ENCODE measurements around the gene GALNT12.

GALNT12 gene

DNA sequence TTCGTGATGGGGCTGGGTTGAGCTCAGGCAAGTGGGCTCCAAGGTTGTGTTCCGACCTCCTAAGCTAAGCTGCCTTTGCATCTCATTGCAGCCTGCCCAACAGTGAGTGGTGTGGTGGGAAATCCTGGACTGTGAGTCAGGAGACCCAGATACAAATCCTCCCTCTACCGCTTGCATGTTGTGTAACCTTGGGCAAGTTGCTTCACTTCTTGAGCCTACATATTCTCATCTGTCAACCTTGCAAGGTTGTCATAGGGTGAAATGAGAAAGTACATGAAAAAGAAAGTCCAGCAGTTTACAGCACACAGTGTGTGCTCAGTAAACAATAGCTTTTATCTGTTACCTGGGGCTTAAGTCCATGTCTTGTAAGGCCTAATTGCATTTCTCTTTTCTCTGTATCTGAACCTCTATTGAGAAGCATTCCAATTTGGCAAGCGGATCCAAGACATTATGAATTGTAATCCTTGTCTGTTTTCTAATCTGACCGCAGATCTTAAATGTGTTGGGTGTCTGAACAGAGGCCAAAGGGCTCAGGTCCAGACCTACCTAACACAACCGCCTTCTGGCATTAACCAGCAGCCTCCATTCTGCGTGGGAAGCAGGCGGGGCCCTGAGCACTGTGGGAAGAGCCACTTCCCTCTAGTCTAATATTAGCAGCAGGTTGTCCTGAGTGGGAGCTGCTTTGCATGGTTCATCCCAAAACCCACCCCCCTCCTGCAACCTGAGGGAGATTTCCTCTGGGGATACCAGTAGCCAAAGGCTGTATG lies 1.8 kb upstream of the GALNT12 start:
- no peak for DNase-seq

DNA sequence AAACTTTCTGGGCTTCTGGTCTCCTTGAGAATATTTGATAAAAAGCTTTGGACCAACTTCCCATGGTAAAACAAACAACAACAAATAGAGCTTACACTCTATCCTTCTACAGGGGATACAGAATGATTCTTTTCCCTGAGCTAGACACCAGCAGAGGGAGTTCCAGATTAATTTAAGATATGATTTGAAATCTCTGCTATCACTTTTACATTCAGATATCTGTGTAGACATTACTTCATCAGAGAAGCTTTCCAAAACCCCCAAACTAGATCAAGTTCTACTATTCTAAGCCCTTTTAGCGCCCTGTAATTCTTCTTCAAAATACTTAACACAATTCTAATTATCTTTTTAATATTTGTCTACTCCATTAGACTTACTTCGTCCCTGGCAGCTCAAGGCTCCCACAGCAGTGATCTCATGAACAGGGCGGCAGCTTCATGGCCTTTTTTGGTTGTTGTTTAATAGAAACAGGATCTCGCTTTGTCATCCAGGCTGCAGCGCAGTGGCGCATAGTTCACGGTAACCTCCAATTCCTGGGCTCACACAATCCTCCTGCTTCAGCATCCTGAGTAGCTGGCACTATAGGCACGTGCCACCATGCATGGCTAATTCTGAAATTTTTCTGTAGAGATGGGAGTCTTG lies 955 bp upstream of the GALNT12 start:
- no peak for DNase-seq

DNA sequence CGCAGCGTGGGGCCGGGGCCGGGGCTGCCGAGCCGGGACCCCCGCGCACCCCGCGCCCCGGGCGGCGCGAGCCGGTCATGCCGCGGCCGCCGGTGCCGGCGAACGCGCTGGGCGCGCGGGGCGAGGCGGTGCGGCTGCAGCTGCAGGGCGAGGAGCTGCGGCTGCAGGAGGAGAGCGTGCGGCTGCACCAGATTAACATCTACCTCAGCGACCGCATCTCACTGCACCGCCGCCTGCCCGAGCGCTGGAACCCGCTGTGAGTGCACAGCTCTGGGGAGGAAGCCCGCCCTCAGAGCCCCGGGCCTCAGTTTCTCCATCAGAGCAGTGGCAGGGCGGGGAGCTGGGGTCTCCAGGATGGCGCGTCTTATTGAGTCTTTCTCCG lies 335 bp downstream of the GALNT12 start:
- no peak for DNase-seq

DNA sequence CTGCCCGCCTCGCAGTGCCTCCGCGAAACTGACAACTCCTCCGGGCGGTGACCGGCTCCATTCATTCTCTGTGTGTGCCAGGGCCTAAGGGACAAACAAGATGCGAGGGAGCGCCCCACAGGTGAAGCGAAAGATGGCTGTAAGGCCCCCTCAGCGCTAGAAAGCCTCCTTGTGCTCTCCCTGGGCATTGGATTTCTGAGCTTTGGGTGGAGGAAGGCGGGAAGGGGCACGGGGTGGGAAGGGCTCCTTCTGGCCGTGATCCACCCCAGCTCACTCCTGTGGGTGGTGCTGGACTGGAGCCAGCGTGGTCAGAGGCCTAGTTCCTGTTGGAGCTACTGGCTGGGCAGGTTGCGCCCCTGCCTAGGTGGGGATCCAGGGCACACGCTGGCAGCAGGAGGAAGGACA lies 943 bp downstream of the GALNT12 start:
- DNase-seq: no peak

DNA sequence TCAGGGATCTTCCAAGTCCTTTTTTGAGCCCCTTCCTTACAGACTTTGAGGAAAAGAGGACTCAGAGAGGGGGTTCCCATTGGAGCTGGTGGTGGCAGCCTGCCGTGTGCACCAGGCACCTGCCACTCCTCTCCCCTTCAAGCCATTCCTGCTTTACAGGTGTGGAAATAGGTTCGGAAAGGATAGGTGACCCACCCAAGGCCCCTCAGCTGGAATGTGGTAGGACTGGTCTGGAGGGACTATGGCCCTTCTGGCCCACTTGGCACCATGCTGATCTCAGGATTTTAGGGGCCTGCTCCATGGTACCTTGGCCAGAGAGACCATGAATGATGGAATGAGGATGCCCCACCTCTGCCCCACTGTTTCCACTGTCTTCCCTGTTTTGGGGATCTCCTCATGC lies 1.4 kb downstream of the GALNT12 start:
- DNase-seq: no peak

DNA sequence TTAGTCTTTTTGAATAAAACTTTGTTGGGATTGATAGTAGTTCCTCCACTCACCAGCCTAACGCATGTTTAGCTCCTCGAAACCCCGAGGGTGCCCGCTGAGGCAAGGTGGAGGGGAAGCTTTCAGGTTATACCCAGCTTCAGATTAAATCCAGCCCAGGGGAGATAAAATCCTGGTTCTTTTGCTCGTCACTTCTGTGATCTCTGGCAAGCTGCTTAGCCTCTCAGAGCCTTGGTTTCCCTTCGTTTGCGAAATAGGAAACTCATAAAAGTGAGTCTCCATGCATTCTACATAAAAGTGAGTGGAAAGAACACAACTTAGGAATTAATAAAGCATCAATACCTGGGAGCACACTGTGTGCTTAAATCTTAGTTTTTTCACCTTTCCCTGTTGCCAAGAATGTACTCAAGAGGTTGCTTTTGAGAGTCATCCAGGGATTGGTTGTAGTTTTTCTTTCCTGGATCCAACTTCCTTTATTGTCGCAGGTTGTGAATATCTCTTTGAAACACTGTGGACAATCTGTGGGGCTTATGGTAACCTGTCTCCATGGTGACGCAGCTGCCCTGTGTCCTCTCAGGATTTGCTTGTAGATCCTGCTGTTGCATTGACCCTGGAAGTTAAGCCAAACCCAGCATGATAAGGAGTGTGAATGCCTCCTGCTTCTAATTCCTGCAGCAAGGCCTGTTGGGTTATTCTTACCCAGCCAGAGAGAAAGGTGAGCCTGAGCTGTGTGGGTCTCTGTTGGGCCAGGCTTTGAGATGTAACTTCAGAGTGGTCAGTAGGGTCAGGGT lies 2.0 kb downstream of the GALNT12 start:
- DNase-seq: no peak

DNA sequence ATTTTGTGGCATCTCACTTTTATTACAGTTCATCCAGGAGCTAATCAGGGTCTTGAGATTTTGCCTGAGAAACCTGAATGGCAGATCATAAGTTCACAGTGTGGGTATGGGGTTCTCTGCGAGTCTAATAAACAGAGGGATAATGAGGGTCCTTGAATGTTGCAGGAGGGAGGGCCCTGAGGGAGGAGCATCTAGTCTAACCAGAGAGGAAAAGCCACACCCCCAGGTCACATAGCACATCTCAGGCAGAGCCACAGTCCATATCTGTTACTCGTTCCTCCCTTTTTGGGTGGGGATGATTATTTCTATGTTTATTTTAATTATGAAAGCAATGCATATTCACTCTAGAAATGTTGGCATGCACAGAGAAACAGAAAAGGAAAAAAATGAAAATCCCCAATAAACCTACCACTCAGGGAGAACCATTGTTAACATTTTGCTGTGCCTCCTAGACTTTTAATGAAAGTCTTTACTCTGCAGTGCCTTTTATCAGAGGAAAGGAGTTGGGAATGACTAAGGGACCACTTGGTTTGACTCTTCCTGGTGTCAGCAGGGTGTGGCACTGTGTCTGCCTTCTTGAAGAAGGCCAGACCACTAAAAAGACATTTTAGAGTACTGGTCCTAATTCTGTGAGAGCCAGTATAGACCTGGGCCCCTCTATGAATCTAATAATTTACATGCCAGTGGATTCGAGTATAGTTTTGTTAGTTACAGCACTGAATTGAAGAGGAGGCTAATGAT lies 2.8 kb downstream of the GALNT12 start:
- DNase-seq: no peak

DNA sequence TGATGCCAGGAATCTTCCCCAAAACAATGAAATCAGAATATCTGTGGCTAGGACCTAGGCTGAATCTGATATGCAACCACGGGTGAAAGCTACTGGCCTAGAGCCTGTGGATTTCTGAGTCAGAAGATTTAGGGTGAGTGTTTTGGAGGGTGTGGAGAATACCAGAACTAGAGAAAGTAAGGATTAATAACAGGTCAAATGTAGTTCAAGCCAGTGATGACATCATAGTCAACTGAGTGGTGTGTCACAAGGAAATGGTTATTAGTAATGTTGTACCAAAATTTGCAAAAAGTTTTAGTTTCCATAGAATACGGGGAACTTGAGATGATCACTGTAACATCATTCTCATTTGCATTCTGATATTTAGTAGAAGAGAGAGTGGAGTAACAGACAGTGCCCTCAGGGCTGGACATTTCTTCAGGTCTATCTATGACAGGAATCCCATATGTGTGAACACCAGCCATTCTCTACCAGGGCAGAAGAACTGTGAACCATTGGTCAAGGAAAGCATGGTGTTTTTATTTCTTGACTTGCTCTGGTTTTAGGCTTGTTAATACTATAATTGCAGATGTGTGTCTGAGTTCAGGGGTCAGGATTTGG lies 3.7 kb downstream of the GALNT12 start:
- no peak for DNase-seq

DNA sequence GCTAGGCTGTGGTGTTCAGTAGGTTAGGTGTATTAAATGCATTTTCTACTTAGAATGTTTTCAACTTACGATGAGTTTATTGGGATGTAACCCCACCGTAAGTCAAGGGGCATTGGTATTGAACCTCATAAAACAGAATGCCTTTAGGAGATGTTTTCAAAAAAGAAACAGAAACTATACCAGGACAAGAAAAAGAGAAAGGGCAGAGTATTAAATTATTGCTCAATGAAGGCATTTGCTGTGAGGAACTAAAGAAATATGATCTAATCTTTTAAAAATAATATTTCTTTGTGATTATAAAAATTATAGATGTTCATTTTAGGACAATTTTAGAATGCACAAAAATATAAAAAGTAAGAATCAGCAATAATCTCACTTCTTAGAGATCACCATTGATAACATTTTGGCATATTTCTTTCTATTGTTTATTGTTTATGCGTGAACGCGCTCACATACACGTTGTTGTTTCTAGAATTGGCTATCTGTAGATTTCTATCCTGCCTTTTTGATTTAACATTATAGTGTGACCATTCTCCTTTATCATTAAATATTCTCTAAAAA lies 8.0 kb downstream of the GALNT12 start:
- DNase-seq: no peak

DNA sequence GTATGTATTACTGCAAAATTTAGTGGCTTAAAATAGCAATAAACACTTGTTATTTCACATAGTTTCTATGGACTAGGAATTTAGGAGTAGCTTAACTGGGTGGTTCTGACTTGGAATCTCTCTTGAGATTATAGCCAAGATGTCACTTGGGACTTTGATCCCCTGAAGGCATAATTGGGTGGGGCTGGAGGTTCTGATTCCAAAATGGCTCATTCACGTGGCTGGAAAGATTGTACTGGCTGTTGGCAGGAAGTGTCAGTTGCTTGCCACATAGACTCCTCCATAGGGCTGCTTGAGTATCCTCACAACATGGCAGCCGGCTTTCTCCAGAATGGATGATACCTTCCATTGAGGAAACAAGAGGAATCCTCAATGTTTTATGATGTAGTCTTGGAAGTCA lies 11.3 kb downstream of the GALNT12 start:
- no peak for DNase-seq

DNA sequence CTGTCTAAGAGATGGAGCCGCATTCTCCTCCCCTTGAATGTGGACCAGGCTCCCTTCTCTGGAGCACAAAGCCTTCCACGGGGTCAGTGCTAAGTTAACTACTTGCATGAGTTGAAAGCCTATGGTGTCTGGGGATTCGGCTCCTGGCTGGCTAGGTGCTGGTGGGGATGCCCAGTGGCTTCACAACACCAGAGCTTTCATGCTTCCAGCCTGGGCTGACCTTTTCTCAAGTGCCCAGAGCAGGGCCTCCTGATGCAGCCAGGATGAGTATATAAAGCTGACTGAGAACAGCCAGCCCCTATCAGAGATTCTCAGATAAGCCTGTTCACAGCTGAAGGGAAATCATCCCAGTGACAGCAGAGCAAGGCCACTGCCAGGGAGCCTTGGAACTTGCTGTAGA lies 11.8 kb downstream of the GALNT12 start:
- no peak for DNase-seq

DNA sequence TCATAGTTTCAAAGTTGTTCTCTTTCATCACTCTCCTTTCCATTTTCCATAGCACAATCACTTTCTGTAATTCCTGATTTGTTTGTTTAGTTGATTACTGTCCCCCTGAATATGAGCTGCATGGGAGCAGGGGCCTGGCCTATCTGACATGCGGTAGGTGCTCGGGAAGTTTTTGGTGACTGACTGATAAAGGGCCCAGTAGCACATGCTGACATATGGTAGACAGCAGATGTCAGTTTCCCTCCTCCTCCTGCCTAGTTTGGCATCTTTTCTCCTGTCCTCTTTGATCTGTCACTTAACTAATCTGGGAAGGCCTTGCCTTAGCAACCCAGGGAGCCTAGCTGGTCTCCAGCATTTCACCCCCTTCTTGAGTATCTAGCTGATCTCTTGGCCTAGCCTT lies 14.4 kb downstream of the GALNT12 start:
- no peak for DNase-seq

DNA sequence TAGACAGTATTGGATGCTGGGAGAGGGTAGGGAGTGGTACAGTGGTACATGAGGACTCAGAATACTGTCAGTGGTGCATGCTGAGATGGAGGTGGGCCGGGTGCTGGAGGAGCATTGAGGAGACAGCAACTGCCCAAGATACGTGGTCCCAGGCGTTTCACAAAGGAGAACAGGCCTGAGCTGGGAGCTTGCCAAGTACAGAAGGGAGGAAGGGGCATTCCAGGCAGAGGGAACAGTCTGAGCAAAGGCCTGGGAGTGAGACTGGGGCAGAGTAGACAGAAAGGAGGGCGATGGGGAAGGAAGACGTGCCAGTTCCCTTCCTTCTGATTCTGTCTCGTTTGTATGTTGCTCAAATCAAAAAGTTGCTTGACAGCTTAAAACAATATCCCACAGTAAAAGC lies 15.2 kb downstream of the GALNT12 start:
- no peak for DNase-seq

DNA sequence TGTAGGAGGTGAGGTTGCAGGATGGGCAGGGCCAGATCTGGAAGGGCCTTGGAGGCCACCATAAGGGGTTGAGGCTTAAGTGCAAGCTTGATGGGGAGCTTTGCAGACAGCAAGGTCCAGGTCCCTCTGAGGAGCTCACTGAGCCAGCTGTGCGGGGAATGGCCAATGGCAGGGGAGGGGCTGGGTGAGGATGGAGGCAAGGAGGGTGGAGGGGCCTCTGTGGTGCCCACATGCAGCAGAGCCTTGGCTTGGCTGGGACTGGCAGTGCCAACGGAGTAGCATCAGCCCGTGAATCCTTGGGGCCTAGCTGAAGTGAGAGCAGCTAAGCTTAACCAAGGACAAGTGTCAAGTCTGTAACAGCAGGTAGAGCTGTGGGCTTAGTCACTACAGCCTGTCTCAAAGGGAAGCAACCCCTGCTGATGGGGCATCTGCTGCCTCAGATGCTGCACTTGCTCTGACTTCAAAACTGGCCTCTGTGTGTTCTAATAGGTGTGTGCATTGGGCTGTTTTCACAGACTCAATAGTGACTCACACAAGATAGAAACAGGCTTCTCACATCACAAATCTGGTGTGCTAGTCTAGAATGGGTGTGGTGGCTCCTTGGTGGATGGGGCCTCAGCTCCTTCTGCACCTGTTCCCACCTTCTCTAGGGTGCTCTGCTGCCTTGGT lies 16.3 kb downstream of the GALNT12 start:
- DNase-seq: no peak

DNA sequence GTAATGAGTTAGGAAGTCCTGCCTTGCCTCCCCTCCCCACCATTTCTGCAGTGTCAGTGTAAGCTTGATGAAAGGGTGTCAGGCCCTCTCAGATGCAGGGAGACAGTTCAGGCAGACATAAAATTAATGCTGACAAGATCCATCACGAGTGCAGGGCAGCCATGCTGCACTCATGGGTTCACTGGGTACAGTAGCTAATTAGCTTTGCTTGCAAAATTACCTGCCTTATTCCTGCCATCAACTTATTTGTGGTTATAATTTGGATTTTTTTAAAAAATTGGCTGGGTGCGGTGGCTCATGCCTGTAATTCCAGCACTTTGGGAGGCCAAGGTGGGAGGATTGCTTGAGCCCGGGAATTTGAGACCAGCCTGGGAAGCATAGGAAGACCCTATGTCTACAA lies 17.9 kb downstream of the GALNT12 start:
- no peak for DNase-seq

DNA sequence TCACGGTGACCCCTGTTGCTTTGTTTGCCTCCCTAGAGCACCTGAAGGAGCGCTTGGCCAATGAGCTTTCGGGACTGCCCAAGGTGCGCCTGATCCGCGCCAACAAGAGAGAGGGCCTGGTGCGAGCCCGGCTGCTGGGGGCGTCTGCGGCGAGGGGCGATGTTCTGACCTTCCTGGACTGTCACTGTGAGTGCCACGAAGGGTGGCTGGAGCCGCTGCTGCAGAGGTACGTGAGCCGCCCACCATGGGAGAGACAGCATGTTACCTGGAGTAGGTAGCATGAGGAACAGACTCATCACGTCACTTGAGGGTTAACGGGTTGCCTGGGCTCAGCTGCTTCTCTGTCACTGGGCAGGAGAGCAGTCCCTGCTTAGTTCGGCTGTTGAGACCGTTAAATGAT lies 19.2 kb downstream of the GALNT12 start:
- DNase-seq: no peak

DNA sequence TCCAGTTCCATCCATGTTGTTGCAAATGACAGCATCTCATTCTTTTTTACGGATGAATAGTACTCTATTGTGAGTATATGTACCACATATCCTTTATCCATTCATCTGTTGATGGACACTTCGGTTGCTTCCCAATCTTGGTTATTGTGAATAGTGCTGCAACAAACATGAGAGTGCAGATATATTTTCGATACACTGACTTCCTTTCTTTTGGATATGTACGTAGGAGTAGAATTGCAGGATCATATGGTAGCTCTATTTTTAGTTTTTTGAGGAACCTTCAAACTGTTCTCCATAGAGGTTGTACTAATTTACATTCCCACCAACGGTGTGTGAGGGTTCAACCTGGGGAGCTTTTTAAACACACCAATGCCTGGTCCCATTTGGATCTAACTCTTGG lies 22.3 kb downstream of the GALNT12 start:
- DNase-seq: no peak

DNA sequence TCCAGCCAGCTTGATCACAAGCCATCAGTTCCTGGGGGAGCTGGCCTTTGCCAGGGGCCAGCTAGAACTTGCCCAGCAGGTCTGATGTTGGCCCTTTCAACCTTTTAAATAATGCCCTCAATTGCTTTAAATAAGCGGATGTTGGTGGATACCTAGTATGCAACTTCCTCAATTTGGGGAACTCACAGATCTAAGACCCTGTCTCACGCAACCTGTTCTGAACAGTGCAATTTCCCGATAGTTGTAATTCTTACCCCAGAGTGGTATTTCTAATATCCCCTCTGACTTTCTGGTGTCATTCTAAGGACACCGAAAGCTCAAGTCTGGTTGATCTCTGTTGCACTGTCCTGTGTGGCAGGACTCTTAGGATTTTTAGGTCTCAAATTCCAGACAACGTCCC lies 23.1 kb downstream of the GALNT12 start:
- no peak for DNase-seq

DNA sequence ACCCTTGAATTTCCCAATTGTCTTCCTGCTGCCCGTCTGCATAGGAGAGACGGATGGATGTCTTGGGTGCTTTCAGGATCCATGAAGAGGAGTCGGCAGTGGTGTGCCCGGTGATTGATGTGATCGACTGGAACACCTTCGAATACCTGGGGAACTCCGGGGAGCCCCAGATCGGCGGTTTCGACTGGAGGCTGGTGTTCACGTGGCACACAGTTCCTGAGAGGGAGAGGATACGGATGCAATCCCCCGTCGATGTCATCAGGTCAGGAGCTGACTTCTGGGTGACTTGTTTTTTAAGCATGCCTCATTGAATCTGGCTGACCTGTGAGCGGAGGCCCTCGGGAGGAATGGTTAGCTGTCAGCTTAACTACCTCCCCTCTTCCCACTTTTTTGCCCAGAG lies 24.2 kb downstream of the GALNT12 start:
- DNase-seq: no peak

DNA sequence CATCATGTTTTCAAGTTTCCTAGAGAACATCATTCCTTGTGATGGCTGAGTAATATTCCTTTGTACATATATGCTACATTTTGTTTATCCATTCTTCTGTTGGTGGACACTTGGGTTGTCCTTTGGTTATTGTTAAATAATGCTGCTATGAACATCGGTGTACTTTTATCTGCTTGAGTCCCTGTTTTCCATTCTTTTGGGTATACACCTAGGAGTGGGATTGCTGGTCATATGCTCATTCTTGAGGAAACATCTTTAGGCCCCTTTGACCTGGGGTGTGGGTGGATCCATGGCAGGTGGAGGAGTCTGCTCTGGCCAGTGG lies 25.3 kb downstream of the GALNT12 start:
- no peak for DNase-seq

DNA sequence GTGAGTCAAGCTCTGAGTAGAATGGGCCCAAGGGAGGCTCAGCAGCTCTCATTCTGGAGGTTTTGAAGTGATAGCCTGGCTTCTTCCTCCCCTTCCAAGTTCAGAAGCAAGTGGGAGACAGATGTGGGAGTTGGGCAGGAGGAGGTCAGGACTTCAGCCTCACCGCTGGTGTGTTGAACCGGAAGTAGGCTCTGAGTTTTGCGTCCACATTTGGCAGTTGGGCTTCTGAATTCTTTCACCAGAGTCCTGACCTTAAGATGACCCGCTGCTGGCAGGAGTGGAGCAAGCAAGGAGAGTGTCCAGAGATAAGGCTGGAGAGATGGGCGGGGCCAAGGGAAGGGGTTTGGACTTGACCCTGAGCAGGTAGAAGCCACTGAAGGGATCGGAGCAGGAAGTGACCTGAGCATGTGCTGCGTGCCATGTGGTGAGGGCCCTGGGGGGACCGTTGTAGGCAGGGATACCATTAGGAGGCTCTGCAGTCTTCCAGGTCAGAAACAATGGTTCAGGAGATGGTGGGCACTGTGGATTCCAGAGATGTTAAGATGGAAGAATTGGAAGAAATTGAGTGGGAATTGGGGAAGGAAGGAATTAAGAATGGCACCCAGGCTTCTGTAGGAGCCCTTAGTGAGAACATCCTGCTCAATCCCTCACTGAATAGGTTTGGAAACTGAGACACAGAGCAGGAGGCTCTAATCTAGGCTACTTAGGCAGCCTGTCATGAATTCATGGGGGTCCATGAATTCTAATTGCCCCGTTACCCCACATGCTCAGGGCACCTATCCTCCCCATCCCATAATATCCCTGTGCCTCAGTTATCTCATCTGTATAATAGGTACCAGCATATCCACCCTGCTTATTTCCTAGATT lies 25.9 kb downstream of the GALNT12 start:
- no peak for DNase-seq
